Adrenal gland (tissue), 5 donors: Measurements from ENCODE around the gene ATG12.

Source experiments
- POLR2A ChIP-seq, 2 donors: fragments of 450-650 bp; IDR thresholded peaks; one replicate each; pipeline ENCODE4 v1.6.1; 2017; ENCODE audit warnings: antibody characterized with exemption in 2 of 2, mild to moderate bottlenecking in 2 of 2, moderate library complexity in 1 of 2
- TF ChIP-seq, protein P1 (sequence below), 6 experiments: fragments of 450-650 bp in 4 of 6; fragments of 200-600 bp in 2 of 6; sonication (generic) in 1 of 6; IDR thresholded peaks; 1 replicate in 5 of 6; 2 replicates in 1 of 6; pipeline versions ENCODE4 v1.5.1 to v1.8.0; 2016 to 2021; ENCODE audit warnings: antibody characterized with exemption in 6 of 6, mild to moderate bottlenecking in 2 of 6, moderate library complexity in 1 of 6
- donor health status: DM: no; HTN: no; CAD: no.

DNA sequence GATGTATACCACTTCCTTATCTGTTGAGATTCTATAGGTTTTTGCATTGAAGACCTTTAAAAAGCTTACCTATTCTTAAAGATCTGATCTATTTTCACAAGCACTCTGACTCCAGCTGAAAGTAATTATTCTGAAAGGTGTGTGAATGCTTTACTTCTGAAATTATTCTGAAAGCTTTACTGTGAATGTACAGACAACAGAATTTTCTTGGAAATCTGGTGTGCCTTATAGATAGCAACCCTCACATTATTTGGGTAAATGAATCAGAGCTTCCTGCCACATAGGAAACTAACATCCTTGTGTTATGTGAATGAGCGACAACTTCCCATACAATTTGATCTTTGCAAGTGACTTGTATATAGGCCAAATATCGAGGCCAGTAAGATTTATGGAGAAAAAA lies 31.4 kb downstream of the ATG12 start:
- TF ChIP-seq, protein P1, sequence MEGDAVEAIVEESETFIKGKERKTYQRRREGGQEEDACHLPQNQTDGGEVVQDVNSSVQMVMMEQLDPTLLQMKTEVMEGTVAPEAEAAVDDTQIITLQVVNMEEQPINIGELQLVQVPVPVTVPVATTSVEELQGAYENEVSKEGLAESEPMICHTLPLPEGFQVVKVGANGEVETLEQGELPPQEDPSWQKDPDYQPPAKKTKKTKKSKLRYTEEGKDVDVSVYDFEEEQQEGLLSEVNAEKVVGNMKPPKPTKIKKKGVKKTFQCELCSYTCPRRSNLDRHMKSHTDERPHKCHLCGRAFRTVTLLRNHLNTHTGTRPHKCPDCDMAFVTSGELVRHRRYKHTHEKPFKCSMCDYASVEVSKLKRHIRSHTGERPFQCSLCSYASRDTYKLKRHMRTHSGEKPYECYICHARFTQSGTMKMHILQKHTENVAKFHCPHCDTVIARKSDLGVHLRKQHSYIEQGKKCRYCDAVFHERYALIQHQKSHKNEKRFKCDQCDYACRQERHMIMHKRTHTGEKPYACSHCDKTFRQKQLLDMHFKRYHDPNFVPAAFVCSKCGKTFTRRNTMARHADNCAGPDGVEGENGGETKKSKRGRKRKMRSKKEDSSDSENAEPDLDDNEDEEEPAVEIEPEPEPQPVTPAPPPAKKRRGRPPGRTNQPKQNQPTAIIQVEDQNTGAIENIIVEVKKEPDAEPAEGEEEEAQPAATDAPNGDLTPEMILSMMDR (IDR thresholded peaks at IDR 0.05): no peak
- TF ChIP-seq POLR2A (IDR thresholded peaks at IDR 0.05): no peak
